T-helper 2 cell treated with Interferon-gamma antibody and Interleukin-4, amounts not matched to agents 5 μg/mL and 100 μg/mL, for 36 hours (primary cell): Measurements from ENCODE around the gene DLEC1.
"Not testable (repeated sequence)": the region's sequence is repeated elsewhere in the genome, so short reads cannot be mapped to it uniquely, and the experiment has no call there.

ENCODE experiments used
- DNase-seq: peaks from one replicate; pipeline ENCODE4 v3.0.0; 2021; ENCODE audit warnings: low spot score
- H3K27ac Mint-ChIP-seq: one replicate; pipeline ENCODE4 v1.8.0; 2021; ENCODE audit warnings: mild to moderate bottlenecking, mixed read lengths
- H3K27me3 Mint-ChIP-seq: one replicate; pipeline ENCODE4 v1.8.0; 2021; ENCODE audit warnings: low read depth, mixed read lengths
- H3K36me3 Mint-ChIP-seq: one replicate; pipeline ENCODE4 v1.8.0; 2021; ENCODE audit warnings: low read depth, mixed read lengths
- H3K4me1 Mint-ChIP-seq: one replicate; pipeline ENCODE4 v1.8.0; 2021; ENCODE audit warnings: low read depth, mixed read lengths
- H3K4me3 Mint-ChIP-seq: one replicate; pipeline ENCODE4 v1.8.0; 2022; ENCODE audit warnings: mild to moderate bottlenecking, moderate library complexity, mixed read lengths
- H3K9me3 Mint-ChIP-seq: one replicate; pipeline ENCODE4 v1.8.0; 2021; ENCODE audit warnings: mixed read lengths

Gene DLEC1

GRCh38 chr3:38135621-38136277 is 96.7 kb downstream of the DLEC1 start:
- not testable (repeated sequence) for H3K9me3 Mint-ChIP-seq, H3K27me3 Mint-ChIP-seq, DNase-seq
- Mint-ChIP-seq H3K4me1 (peaks cover 51% of the 10 kb centered on the region), H3K4me3 (peak overlapping the region; percentile 91), H3K27ac (peak overlapping the region; percentile 93), H3K36me3 (peaks cover 50% of the 10 kb centered on the region)

- DNase-seq = no peak
- peak overlapping the region; percentile 91 for H3K4me3 Mint-ChIP-seq
- peaks cover 52% of the 10 kb centered on the region for H3K4me1 Mint-ChIP-seq
- no peaks in the 10 kb centered on the region for H3K27me3 Mint-ChIP-seq
- H3K9me3 Mint-ChIP-seq = no peaks in the 10 kb centered on the region
- peak overlapping the region; percentile 93 for H3K27ac Mint-ChIP-seq
- peaks cover 52% of the 10 kb centered on the region for H3K36me3 Mint-ChIP-seq
These were observed 97.4 kb downstream of the DLEC1 start for GRCh38 chr3:38136393-38136776.

- Mint-ChIP-seq H3K27ac (peak within 1 kb of the TSS; percentile 97), H3K9me3 (no peaks in the 10 kb centered on the region), H3K27me3 (no peaks in the 10 kb centered on the region), H3K36me3 (peaks cover 49% of the 10 kb centered on the region), H3K4me1 (peaks cover 52% of the 10 kb centered on the region), H3K4me3 (peak within 1 kb of the TSS; percentile 91)
- DNase-seq = peak; percentile 97
These were observed 98.0 kb downstream of the DLEC1 start, which contains the start of gene ACAA1 for GRCh38 chr3:38136777-38137614. ACAA1 (minus strand) TSS chr3:38137127; CDS start chr3:38137035, 92 bp downstream.

DNA sequence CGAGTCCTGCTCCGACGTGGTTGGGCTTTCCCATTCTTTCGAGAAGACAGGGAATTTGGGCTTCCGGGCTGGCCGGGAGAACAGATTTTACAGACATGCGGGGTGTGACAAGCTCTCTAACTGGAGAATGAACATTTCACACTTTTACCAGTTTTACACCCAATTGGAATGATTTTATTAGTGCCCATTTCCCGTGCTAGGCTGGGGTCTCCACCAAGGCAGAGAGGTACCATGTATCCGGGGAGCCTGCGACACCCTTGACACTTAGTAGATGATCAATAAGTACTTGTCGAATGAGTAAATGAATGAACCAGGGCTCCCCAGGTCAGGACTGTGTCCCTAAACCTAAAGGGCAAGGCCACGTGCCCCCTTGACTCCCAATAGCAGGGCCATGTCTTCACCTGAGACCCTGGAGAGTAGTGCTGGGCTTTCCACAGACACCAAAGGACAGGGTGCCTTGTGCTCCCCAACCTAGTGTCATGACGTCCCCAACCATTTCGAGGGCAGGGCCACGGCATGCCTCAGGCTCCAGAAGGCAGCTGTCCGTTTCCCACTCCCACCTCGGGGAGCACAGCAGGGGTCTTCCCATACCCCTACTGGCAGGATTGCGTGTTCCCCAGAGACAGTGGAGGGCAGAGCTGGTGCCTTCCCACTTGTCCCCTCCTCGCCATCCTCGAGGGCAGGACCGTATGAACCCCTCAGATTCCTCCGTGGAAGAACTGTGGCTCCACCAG is 98.8 kb downstream of the DLEC1 start:
- Mint-ChIP-seq H3K4me3 (peak overlapping the region; percentile 91), H3K27ac (peak overlapping the region; percentile 97), H3K9me3 (no peaks in the 10 kb centered on the region), H3K4me1 (peaks cover 51% of the 10 kb centered on the region), H3K36me3 (peaks cover 49% of the 10 kb centered on the region), H3K27me3 (no peaks in the 10 kb centered on the region)
- DNase-seq = peak; percentile 26

DNA sequence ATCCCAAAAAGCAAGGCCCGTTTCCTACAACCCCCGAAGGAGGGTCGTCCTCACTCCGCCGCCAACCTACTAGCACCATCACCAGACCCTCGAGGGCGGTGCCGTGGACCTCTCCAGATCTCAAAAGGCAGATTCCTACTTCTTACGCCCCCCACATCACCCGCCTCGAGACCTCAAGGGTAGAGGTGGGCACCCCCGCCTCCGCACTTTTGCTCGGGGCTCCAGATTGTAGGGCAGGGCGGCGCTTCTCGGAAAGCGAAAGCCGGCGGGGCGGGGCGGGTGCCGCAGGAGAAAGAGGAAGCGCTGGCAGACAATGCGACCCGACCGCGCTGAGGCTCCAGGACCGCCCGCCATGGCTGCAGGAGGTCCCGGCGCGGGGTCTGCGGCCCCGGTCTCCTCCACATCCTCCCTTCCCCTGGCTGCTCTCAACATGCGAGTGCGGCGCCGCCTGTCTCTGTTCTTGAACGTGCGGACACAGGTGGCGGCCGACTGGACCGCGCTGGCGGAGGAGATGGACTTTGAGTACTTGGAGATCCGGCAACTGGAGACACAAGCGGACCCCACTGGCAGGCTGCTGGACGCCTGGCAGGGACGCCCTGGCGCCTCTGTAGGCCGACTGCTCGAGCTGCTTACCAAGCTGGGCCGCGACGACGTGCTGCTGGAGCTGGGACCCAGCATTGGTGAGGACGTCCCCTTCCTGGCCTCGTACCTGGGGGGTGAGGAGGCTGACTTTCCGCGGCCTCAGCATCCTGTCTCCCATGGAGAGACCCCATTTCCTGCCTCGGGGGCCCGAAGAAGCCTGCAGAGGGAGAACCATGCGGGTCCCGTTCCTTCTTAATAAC is 99.6 kb downstream of the DLEC1 start, which contains the start of gene MYD88:
Gene MYD88, plus strand, starts transcription at position 313 of the 842 bp plus-strand sequence. Its CDS starts 40 bp downstream, at position 353.
- Mint-ChIP-seq H3K27ac (peak within 1 kb of the TSS; percentile 97), H3K36me3 (peaks cover 46% of the 10 kb centered on the region), H3K4me3 (peak within 1 kb of the TSS; percentile 91), H3K27me3 (no peaks in the 10 kb centered on the region), H3K4me1 (peaks cover 44% of the 10 kb centered on the region), H3K9me3 (no peaks in the 10 kb centered on the region)
- peak; percentile 80 for DNase-seq

GRCh38 chr3:38139191-38139590 is 100.2 kb downstream of the DLEC1 start:
- H3K27me3 Mint-ChIP-seq = no peaks in the 10 kb centered on the region
- H3K4me1 Mint-ChIP-seq = peaks cover 43% of the 10 kb centered on the region
- H3K9me3 Mint-ChIP-seq = no peaks in the 10 kb centered on the region
- H3K4me3 Mint-ChIP-seq = peak overlapping the region; percentile 91
- H3K36me3 Mint-ChIP-seq = peaks cover 41% of the 10 kb centered on the region
- DNase-seq = no peak
- H3K27ac Mint-ChIP-seq = peak overlapping the region; percentile 97

- H3K4me3 Mint-ChIP-seq = peak overlapping the region; percentile 91
- H3K27ac Mint-ChIP-seq = peak overlapping the region; percentile 97
- H3K36me3 Mint-ChIP-seq = peaks cover 38% of the 10 kb centered on the region
- H3K4me1 Mint-ChIP-seq = peaks cover 40% of the 10 kb centered on the region
- no peak for DNase-seq
- no peaks in the 10 kb centered on the region for H3K27me3 Mint-ChIP-seq
- no peaks in the 10 kb centered on the region for H3K9me3 Mint-ChIP-seq
These were observed 100.6 kb downstream of the DLEC1 start for GRCh38 chr3:38139652-38140051.

GRCh38 chr3:38140326-38141172 is 101.5 kb downstream of the DLEC1 start:
- Mint-ChIP-seq H3K27ac (no peak overlapping the region), H3K4me1 (peaks cover 33% of the 10 kb centered on the region)

DNA sequence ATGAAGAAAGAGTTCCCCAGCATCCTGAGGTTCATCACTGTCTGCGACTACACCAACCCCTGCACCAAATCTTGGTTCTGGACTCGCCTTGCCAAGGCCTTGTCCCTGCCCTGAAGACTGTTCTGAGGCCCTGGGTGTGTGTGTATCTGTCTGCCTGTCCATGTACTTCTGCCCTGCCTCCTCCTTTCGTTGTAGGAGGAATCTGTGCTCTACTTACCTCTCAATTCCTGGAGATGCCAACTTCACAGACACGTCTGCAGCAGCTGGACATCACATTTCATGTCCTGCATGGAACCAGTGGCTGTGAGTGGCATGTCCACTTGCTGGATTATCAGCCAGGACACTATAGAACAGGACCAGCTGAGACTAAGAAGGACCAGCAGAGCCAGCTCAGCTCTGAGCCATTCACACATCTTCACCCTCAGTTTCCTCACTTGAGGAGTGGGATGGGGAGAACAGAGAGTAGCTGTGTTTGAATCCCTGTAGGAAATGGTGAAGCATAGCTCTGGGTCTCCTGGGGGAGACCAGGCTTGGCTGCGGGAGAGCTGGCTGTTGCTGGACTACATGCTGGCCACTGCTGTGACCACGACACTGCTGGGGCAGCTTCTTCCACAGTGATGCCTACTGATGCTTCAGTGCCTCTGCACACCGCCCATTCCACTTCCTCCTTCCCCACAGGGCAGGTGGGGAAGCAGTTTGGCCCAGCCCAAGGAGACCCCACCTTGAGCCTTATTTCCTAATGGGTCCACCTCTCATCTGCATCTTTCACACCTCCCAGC is 102.4 kb downstream of the DLEC1 start:
- peaks cover 11% of the 10 kb centered on the region for H3K9me3 Mint-ChIP-seq
- H3K27me3 Mint-ChIP-seq = peaks cover 9% of the 10 kb centered on the region
- H3K36me3 Mint-ChIP-seq = peaks cover 29% of the 10 kb centered on the region
- peaks cover 25% of the 10 kb centered on the region for H3K4me1 Mint-ChIP-seq
- H3K27ac Mint-ChIP-seq = peak overlapping the region; percentile 43
- no peak for DNase-seq
- H3K4me3 Mint-ChIP-seq = peak overlapping the region; percentile 67

More at GRCh38 chr3:38140326-38141172, 101.5 kb downstream of the DLEC1 start:
- peak overlapping the region; percentile 91 for H3K4me3 Mint-ChIP-seq
- peaks cover 2% of the 10 kb centered on the region for H3K27me3 Mint-ChIP-seq
- no peak for DNase-seq
- H3K36me3 Mint-ChIP-seq = peaks cover 32% of the 10 kb centered on the region
- H3K9me3 Mint-ChIP-seq = peaks cover 4% of the 10 kb centered on the region

GRCh38 chr3:38141952-38142273 is 102.9 kb downstream of the DLEC1 start:
- Mint-ChIP-seq H3K27me3 (peaks cover 9% of the 10 kb centered on the region), H3K4me3 (no peak overlapping the region), H3K9me3 (peaks cover 17% of the 10 kb centered on the region), H3K4me1 (peaks cover 25% of the 10 kb centered on the region), H3K27ac (no peak overlapping the region), H3K36me3 (peaks cover 32% of the 10 kb centered on the region)
- no peak for DNase-seq

GRCh38 chr3:38142959-38143358 is 104.0 kb downstream of the DLEC1 start:
- H3K27me3 Mint-ChIP-seq = peaks cover 9% of the 10 kb centered on the region
- H3K27ac Mint-ChIP-seq = no peak overlapping the region
- no peak overlapping the region for H3K4me3 Mint-ChIP-seq
- DNase-seq = no peak
- peaks cover 35% of the 10 kb centered on the region for H3K36me3 Mint-ChIP-seq
- H3K4me1 Mint-ChIP-seq = peaks cover 21% of the 10 kb centered on the region
- peaks cover 27% of the 10 kb centered on the region for H3K9me3 Mint-ChIP-seq

DNA sequence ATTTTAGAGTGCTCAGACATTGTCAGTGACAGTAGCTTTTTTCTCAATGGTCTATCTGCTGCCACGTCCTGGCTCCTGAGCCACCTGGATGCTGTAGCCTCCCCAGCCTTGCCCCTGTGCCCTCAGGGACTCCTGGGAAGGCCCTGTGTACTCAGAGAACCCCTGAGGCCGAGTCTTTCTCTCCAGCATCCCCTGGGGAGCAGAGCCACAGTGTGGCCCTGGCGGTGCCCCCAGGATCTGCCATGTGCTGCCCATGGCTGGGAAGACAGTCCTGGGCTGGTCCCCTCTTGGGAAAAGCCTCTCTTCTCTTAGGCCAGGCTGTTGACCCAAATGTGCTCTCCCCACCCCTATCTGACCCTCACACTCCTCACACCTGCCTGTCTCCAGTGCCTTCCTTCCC is 104.5 kb downstream of the DLEC1 start:
- H3K4me1 Mint-ChIP-seq = peaks cover 17% of the 10 kb centered on the region
- H3K4me3 Mint-ChIP-seq = no peak overlapping the region

More for the DNA sequence above, 104.5 kb downstream of the DLEC1 start:
- Mint-ChIP-seq H3K9me3 (peaks cover 27% of the 10 kb centered on the region), H3K36me3 (peaks cover 35% of the 10 kb centered on the region), H3K27me3 (peaks cover 9% of the 10 kb centered on the region), H3K27ac (no peak overlapping the region)
- DNase-seq = no peak
